Suprapubic skin (tissue), 4 donors: ENCODE data around the gene LRRC8E.

Experiments
- POLR2A ChIP-seq, 2 donors: fragments of 450-650 bp; IDR thresholded peaks; one replicate each; pipeline ENCODE4 v1.6.1; 2017; ENCODE audit warnings: antibody characterized with exemption in 2 of 2, mild to moderate bottlenecking in 2 of 2, moderate library complexity in 2 of 2
- POLR2AphosphoS5 ChIP-seq, 3 donors: sonication (generic); formaldehyde crosslinking; IDR thresholded peaks; one replicate each; pipeline ENCODE4 v1.6.1; 2017; ENCODE audit warnings: antibody characterized with exemption in 3 of 3
- TF ChIP-seq, protein P1 (sequence below), 2 donors: fragments of 200-600 bp in 1 of 2; fragments of 450-650 bp in 1 of 2; sonication (generic) in 1 of 2; IDR thresholded peaks; one replicate each; pipeline ENCODE4 v1.5.1; 2016 to 2019; ENCODE audit warnings: antibody characterized with exemption in 2 of 2, mild to moderate bottlenecking in 1 of 2, moderate library complexity in 1 of 2

DNA sequence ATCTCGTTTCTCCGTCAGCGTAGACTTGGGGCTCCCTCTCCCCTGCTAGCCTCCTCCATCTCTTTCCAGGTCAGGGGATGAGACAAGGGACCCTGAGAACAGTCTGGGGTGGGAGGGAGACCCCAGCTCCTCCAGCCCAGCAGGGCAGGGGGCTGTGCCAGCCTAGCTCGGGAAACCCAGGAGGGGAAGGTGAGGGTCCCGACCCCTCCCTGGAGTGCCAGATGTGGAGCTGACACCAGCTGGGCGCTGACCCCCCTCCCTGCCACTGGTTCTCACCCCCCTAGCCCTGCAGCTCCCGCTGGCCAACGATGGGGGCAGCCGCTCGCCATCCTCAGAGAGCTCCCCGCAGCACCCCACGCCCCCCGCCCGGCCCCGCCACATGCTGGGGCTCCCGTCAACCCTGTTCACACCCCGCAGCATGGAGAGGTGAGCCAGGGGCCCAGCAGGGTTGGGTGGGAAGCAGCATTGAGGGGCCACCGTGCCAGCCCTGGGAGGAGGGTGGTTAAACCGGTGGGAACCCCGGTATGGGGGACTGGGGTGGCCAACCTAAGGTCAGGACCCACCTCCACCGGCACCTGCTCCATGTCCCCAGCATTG is 21.3 kb downstream of the LRRC8E start:
- TF ChIP-seq POLR2A (IDR thresholded peaks at IDR 0.05), result no peak
- TF ChIP-seq, protein P1, sequence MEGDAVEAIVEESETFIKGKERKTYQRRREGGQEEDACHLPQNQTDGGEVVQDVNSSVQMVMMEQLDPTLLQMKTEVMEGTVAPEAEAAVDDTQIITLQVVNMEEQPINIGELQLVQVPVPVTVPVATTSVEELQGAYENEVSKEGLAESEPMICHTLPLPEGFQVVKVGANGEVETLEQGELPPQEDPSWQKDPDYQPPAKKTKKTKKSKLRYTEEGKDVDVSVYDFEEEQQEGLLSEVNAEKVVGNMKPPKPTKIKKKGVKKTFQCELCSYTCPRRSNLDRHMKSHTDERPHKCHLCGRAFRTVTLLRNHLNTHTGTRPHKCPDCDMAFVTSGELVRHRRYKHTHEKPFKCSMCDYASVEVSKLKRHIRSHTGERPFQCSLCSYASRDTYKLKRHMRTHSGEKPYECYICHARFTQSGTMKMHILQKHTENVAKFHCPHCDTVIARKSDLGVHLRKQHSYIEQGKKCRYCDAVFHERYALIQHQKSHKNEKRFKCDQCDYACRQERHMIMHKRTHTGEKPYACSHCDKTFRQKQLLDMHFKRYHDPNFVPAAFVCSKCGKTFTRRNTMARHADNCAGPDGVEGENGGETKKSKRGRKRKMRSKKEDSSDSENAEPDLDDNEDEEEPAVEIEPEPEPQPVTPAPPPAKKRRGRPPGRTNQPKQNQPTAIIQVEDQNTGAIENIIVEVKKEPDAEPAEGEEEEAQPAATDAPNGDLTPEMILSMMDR (IDR thresholded peaks at IDR 0.05), result no peak
- no peak for TF ChIP-seq POLR2AphosphoS5 (IDR thresholded peaks at IDR 0.05)
